A673 (cell line): Measurements from ENCODE around the gene NDFIP2.

ENCODE experiments used
- EZH2 ChIP-seq: fragments of 200-600 bp; sonication (generic); IDR thresholded peaks from 2 replicates; pipeline ENCODE4 v1.6.1; 2017; ENCODE audit warnings: borderline replicate concordance, low read depth, mild to moderate bottlenecking, mixed read lengths, antibody characterized with exemption, low read length; ENCODE audit not compliant: poor library complexity, severe bottlenecking
- TF ChIP-seq, protein P1 (sequence below): fragments of 300-800, 200-600 bp; sonication (generic); conservative IDR thresholded peaks from 2 replicates; pipeline ENCODE4 v1.5.1; 2017; ENCODE audit warnings: low read depth, mild to moderate bottlenecking, antibody characterized with exemption, low read length, moderate library complexity, mixed read lengths

DNA sequence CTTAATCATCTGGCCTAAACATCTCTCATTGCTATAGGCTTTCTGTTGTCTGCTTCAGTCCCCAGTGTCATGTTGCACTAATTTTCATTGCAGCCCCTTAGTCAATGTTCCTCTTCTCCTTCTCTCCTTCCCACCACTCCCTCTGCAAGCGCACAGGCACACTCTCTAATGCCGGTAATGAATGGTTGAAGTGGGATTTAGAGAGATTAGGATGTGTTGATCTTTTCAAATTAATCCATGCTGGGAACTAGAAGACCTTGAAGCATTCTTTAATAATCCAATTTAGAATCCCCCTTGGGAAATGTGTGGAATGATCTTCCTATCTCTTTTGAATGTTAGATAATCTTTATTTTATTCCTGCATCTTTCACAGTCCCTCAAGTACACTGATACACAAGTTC, 33.2 kb upstream of the NDFIP2 start:
- no peak for TF ChIP-seq EZH2
- TF ChIP-seq, protein P1, sequence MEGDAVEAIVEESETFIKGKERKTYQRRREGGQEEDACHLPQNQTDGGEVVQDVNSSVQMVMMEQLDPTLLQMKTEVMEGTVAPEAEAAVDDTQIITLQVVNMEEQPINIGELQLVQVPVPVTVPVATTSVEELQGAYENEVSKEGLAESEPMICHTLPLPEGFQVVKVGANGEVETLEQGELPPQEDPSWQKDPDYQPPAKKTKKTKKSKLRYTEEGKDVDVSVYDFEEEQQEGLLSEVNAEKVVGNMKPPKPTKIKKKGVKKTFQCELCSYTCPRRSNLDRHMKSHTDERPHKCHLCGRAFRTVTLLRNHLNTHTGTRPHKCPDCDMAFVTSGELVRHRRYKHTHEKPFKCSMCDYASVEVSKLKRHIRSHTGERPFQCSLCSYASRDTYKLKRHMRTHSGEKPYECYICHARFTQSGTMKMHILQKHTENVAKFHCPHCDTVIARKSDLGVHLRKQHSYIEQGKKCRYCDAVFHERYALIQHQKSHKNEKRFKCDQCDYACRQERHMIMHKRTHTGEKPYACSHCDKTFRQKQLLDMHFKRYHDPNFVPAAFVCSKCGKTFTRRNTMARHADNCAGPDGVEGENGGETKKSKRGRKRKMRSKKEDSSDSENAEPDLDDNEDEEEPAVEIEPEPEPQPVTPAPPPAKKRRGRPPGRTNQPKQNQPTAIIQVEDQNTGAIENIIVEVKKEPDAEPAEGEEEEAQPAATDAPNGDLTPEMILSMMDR, result no peak
